Type B pancreatic cell (in vitro differentiated cells): ENCODE results near the gene FABP2. TPM values are rescaled to one million over a fixed set of nuclear protein-coding genes. Genes with fewer than 3 reads are reported as not detected.
"Not testable (repeated sequence)": the region's sequence is repeated elsewhere in the genome, so short reads cannot be mapped to it uniquely, and the experiment has no call there.

Experiments used
- DNase-seq: peaks from one replicate; pipeline ENCODE4 v3.0.0; 2021; ENCODE audit warnings: mixed read lengths; ENCODE audit not compliant: unreplicated experiment; ENCODE audit errors: extremely low spot score
- H3K27ac Mint-ChIP-seq: 2 replicates; pipeline ENCODE4 v1.8.0; 2021; ENCODE audit warnings: mild to moderate bottlenecking, mixed read lengths
- H3K27me3 Mint-ChIP-seq: 2 replicates; pipeline ENCODE4 v1.8.0; 2021; ENCODE audit warnings: mixed read lengths
- H3K36me3 Mint-ChIP-seq: 2 replicates; pipeline ENCODE4 v1.8.0; 2021; ENCODE audit warnings: mixed read lengths
- H3K4me1 Mint-ChIP-seq: one replicate; pipeline ENCODE4 v1.8.0; 2021; ENCODE audit warnings: mixed read lengths; ENCODE audit not compliant: unreplicated experiment
- H3K4me3 Mint-ChIP-seq: 2 replicates; pipeline ENCODE4 v1.8.0; 2021; ENCODE audit warnings: mild to moderate bottlenecking, mixed read lengths
- H3K9me3 Mint-ChIP-seq: 2 replicates; pipeline ENCODE4 v1.8.0; 2021; ENCODE audit warnings: mixed read lengths
- total RNA-seq: library from RNA; stranded (reverse); gene quantifications from 2 replicates; pipeline ENCODE4 v1.2.1, GENCODE V29; 2021; ENCODE audit warnings: low replicate concordance
- TF ChIP-seq, protein P1 (sequence below): fragments of 200-600 bp; sonication (generic); conservative IDR thresholded peaks from 2 replicates; pipeline ENCODE4 v1.5.0; 2021; ENCODE audit warnings: antibody characterized with exemption, mild to moderate bottlenecking

Gene FABP2
- total RNA-seq, 1 donor from 2014 or later, result 4.1 TPM

DNA sequence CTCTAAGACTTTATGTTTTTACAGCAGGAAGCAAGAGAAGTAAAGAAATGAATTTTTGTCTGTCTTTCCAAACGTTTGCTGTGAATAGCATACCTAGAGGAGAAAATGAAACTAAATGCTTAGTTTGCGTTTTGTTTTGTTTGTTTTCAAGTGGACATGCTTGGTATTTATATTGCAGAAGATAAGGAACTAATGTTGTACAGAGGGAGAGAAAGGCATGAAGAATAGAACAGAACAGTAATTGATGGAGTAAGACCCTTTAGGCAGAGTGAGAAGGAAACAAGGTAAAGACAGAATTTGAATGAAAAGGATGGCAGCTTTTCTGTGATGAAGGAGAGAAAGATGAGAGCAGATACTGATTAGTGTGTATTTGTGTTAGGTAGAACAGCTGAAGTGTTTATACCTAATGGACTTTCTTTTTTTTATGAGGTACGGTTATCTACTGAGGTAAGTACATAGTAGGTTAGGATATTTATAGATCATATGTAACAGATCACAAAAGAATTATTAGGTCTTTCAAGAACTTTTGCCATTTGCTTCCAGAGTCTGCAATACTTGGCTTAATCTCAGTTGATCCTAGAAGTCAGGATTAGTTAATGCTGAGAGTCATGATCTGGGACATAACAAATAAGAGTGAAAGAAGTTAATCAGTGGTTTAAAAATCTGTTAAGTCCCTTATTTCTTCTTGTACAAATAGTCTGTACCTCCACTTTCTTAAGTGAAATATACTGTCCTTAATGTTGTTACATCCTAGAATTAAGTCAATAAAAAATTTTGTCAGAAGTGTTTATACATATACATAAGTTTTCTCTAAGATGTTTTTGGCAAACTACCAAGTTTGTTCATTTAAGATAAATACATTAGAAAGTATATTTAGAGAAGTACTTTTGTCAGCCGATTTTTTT, 36.8 kb downstream of the FABP2 start:
- DNase-seq, result no peak
- no peaks in the 10 kb centered on the region for H3K9me3 Mint-ChIP-seq
- peak overlapping the region; percentile 51 for H3K27ac Mint-ChIP-seq
- peaks cover 9% of the 10 kb centered on the region for H3K36me3 Mint-ChIP-seq
- no peaks in the 10 kb centered on the region for H3K27me3 Mint-ChIP-seq
- TF ChIP-seq, protein P1, sequence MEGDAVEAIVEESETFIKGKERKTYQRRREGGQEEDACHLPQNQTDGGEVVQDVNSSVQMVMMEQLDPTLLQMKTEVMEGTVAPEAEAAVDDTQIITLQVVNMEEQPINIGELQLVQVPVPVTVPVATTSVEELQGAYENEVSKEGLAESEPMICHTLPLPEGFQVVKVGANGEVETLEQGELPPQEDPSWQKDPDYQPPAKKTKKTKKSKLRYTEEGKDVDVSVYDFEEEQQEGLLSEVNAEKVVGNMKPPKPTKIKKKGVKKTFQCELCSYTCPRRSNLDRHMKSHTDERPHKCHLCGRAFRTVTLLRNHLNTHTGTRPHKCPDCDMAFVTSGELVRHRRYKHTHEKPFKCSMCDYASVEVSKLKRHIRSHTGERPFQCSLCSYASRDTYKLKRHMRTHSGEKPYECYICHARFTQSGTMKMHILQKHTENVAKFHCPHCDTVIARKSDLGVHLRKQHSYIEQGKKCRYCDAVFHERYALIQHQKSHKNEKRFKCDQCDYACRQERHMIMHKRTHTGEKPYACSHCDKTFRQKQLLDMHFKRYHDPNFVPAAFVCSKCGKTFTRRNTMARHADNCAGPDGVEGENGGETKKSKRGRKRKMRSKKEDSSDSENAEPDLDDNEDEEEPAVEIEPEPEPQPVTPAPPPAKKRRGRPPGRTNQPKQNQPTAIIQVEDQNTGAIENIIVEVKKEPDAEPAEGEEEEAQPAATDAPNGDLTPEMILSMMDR, result no peak
- H3K4me3 Mint-ChIP-seq, result peak overlapping the region; percentile 50
- peaks cover 9% of the 10 kb centered on the region for H3K4me1 Mint-ChIP-seq

DNA sequence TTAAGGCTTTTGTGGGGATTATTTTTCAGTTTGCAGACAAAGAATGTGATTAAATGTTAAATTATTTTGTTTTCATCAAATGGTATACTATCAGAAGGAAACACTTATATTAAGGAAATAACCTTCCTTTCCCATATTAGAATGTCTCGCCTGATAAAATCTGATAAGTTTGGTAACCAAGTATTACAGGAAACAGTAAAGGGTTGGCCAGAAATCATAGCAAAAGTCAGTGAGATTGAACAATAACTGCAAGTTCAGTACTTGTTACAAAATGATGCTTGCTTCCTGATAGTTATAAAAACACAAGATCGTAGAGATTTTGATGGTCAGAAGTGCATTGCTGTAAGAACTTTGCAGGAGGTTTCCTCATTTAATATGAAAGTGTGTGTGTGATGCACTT, 40.5 kb downstream of the FABP2 start:
- H3K36me3 Mint-ChIP-seq, result peaks cover 12% of the 10 kb centered on the region
- H3K27me3 Mint-ChIP-seq, result no peaks in the 10 kb centered on the region
- H3K27ac Mint-ChIP-seq, result no peak overlapping the region
- H3K4me1 Mint-ChIP-seq, result peaks cover 9% of the 10 kb centered on the region
- H3K9me3 Mint-ChIP-seq, result no peaks in the 10 kb centered on the region
- H3K4me3 Mint-ChIP-seq, result no peak overlapping the region
- TF ChIP-seq, protein P1, result no peak
- DNase-seq, result no peak

DNA sequence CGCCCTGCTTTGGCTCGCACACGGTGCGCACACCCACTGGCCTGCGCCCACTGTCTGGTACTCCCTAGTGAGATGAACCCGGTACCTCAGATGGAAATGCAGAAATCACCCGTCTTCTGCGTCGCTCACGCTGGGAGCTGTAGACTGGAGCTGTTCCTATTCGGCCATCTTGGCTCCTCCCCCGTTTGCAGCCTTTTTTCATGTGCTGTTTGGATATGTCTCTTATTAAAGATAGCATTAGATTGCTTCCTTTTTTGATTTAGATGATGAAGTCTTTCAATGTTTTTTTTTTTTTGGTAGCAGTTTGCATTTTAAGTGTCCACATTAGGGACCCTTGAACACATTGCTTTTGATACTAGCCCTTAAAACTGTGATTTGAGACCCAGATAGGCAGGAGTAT, 42.0 kb downstream of the FABP2 start:
- H3K4me1 Mint-ChIP-seq, result not testable (repeated sequence)

DNA sequence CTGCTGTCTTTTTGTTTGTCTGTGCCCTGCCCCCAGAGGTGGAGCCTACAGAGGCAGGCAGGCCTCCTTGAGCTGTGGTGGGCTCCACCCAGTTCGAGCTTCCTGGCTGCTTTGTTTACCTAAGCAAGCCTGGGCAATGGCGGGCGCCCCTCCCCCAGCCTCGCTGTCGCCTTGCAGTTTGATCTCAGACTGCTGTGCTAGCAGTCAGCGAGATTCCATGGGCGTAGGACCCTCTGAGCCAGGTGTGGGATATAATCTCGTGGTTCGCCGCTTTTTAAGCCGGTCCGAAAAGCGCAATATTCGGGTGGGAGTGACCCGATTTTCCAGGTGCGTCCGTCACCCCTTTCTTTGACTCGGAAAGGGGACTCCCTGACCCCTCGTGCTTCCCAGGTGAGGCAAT, 42.4 kb downstream of the FABP2 start:
- peak overlapping the region; percentile 78 for H3K4me3 Mint-ChIP-seq
- H3K9me3 Mint-ChIP-seq, DNase-seq, H3K27me3 Mint-ChIP-seq, H3K4me1 Mint-ChIP-seq: not testable (repeated sequence)
- H3K36me3 Mint-ChIP-seq, result peaks cover 12% of the 10 kb centered on the region
- H3K27ac Mint-ChIP-seq, result peak overlapping the region; percentile 57

More for the DNA sequence above, 42.0 kb downstream of the FABP2 start:
- H3K36me3 Mint-ChIP-seq, result peaks cover 12% of the 10 kb centered on the region
- not testable (repeated sequence) for H3K27me3 Mint-ChIP-seq, DNase-seq, H3K9me3 Mint-ChIP-seq
- peak overlapping the region; percentile 78 for H3K4me3 Mint-ChIP-seq
- peak overlapping the region; percentile 57 for H3K27ac Mint-ChIP-seq

DNA sequence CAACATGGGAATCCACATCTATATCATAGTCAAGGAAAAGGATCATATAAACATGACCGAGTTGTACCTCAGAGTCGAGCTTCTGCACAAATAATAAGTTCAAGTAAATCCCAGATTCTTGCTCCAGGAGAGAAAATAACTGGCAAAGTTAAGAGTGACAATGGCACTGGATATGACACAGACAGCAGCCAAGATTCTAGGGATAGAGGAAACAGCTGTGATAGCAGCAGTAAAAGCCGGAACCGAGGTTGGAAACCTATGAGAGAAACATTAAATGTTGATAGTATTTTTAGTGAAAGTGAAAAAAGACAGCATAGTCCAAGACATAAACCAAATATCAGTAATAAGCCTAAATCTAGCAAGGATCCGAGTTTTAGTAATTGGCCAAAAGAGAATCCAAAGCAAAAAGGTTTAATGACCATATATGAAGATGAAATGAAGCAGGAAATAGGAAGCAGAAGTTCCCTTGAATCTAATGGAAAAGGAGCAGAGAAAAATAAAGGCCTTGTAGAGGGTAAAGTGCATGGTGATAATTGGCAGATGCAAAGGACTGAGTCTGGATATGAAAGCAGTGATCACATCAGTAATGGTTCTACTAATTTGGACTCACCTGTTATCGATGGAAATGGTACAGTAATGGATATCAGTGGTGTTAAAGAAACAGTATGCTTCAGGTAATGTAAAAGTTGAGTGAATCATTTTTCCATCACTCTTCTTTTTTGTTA, 50.4 kb downstream of the FABP2 start:
- H3K27me3 Mint-ChIP-seq, result no peaks in the 10 kb centered on the region
- H3K9me3 Mint-ChIP-seq, result no peaks in the 10 kb centered on the region
- no peak overlapping the region for H3K27ac Mint-ChIP-seq
- TF ChIP-seq, protein P1, result no peak
- H3K36me3 Mint-ChIP-seq, result peaks cover 18% of the 10 kb centered on the region
- H3K4me3 Mint-ChIP-seq, result no peak overlapping the region
- no peak for DNase-seq
- H3K4me1 Mint-ChIP-seq, result no peaks in the 10 kb centered on the region

DNA sequence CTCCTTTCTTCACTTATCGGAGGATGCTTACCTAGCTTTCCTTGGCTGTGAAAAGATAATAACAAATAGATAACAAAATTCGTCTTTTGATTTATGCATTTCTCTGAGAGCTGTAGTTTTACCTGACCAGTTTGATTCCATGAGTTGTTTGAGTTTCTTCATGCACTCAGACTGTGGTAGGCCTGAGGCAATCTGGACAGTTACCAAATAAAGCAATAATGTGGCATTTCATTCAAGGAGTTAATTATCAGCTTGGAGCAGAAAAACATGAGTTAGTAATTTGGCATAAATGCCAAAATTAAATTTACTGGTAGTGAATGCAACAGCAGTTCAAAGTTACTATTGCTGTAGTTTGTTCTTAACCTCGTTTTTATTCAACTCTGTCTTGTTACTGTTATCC, 53.5 kb downstream of the FABP2 start:
- TF ChIP-seq, protein P1, result no peak

More for the DNA sequence above, 53.5 kb downstream of the FABP2 start:
- no peaks in the 10 kb centered on the region for H3K4me1 Mint-ChIP-seq
- no peak for DNase-seq
- H3K27me3 Mint-ChIP-seq, result no peaks in the 10 kb centered on the region
- H3K27ac Mint-ChIP-seq, result peak overlapping the region; percentile 13
- H3K4me3 Mint-ChIP-seq, result no peak overlapping the region
- H3K36me3 Mint-ChIP-seq, result peaks cover 25% of the 10 kb centered on the region
- no peaks in the 10 kb centered on the region for H3K9me3 Mint-ChIP-seq

Other genes with a start within 250 kb of the FABP2 start
- gene MYOZ2, start 186.3 kb downstream of the FABP2 start, total RNA-seq, result 0.12 TPM in 1 of 2 replicates, not detected in the other
- 16.4 and 29.0 TPM in 2 replicates for gene USP53, start 109.4 kb downstream of the FABP2 start, total RNA-seq